GM21529 (cell line): ENCODE results near the gene FYN.

Source experiments
- ATAC-seq: cut with Tn5 transposase; IDR thresholded peaks from one replicate; pipeline ENCODE4 v1.9.1; 2021; ENCODE audit not compliant: unreplicated experiment

Gene FYN

DNA sequence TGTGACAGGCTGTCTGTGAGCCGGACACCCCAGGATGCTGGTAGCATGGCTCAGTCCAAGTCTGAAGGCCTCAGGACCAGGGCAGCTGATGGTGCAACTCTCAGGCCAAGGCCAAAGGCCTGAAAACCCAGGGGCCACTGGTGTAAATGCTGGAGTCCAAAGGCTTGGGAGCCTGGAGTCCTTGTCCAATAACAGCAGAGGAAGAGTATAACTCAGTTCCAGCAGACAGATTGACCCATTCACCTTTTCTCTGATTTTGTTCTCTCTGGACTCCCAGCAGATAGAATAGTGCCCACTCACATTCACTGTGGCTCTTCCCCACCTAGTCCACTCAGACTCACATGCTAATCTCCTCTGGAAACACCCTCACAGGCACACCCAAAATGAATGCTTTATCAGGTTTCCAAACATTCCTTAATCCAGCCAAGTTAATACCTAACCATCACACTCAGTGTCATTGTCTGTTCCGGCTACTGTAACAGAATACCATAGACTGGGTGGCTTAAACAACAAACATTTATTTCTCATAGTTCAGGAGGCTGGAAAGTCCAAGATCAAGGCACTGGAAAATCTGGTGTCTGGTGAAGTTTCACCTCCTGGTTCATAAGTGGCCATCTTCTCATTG is 262.6 kb downstream of the FYN start:
- ATAC-seq = no peak
